SU-DHL-6 (cell line): ENCODE measurements around the gene ELK4.

Source experiments
- H2AFZ ChIP-seq: fragments of 200-600 bp; sonication (generic); 2 replicates; pipeline ENCODE4 v1.6.1; 2014; ENCODE audit warnings: low read depth, mild to moderate bottlenecking, moderate library complexity, mixed read lengths, antibody characterized with exemption, low read length; ENCODE audit not compliant: severe bottlenecking
- H3F3A ChIP-seq: fragments of 200-600 bp; shearing (Covaris generic); 2 replicates; pipeline ENCODE4 v1.6.0; 2016; ENCODE audit warnings: antibody characterized with exemption, mild to moderate bottlenecking; ENCODE audit not compliant: insufficient read depth
- H3K27ac ChIP-seq: fragments of 200-600 bp; sonication (generic); 2 replicates; pipeline ENCODE4 v1.5.1; 2016; ENCODE audit warnings: low read depth, mild to moderate bottlenecking, low read length, moderate library complexity, mixed read lengths
- H3K27me3 ChIP-seq: fragments of 200-600 bp; sonication (generic), shearing (Covaris generic); 2 replicates; pipeline ENCODE4 v1.6.0; 2014; ENCODE audit warnings: mild to moderate bottlenecking, low read length
- H3K36me3 ChIP-seq: fragments of 200-600 bp; sonication (generic); 2 replicates; pipeline ENCODE4 v1.6.1; 2014; ENCODE audit warnings: mild to moderate bottlenecking, low read length, mixed read lengths
- H3K4me2 ChIP-seq: fragments of 300-600, 200-600 bp; shearing (Covaris generic), sonication (generic); 2 replicates; pipeline ENCODE4 v1.6.0; 2014; ENCODE audit warnings: low read length, low read depth, mild to moderate bottlenecking; ENCODE audit not compliant: poor library complexity, severe bottlenecking
- H3K4me3 ChIP-seq: fragments of 200-600 bp; sonication (generic); 2 replicates; pipeline ENCODE4 v1.5.1; 2014; ENCODE audit warnings: antibody characterized with exemption, low read length, mild to moderate bottlenecking, mixed read lengths; ENCODE audit not compliant: insufficient read depth, poor library complexity, severe bottlenecking
- H3K79me2 ChIP-seq: fragments of 200-600 bp; sonication (generic); 2 replicates; pipeline ENCODE4 v1.6.1; 2014; ENCODE audit warnings: mild to moderate bottlenecking, low read length, moderate library complexity; ENCODE audit not compliant: insufficient read depth
- H3K9ac ChIP-seq: fragments of 200-600 bp; sonication (generic); 2 replicates; pipeline ENCODE4 v1.7.0; 2014; ENCODE audit warnings: mild to moderate bottlenecking, low read length
- H3K9me2 ChIP-seq: fragments of 200-600 bp; sonication (generic); replicated peaks from 2 replicates; pipeline ENCODE4 v1.6.1; 2014; ENCODE audit warnings: low read length; ENCODE audit not compliant: insufficient read depth
- H3K9me3 ChIP-seq: fragments of 200-600 bp; sonication (generic); 2 replicates; pipeline ENCODE4 v1.6.1; 2014; ENCODE audit warnings: low read length, mixed read lengths; ENCODE audit not compliant: insufficient read depth
- H4K20me1 ChIP-seq: fragments of 200-600 bp; sonication (generic); 2 replicates; pipeline ENCODE4 v1.6.1; 2014; ENCODE audit warnings: low read depth, mild to moderate bottlenecking, antibody characterized with exemption, low read length, moderate library complexity, mixed read lengths
- EZH2phosphoT487 ChIP-seq: fragments of 200-600 bp; sonication (generic), shearing (Covaris generic); conservative IDR thresholded peaks from 2 replicates; pipeline ENCODE4 v1.6.1; 2018; ENCODE audit warnings: mild to moderate bottlenecking, antibody characterized with exemption, low read length, moderate library complexity, mixed read lengths
- TF ChIP-seq, protein P1 (sequence below): fragments of 200-600 bp; sonication (generic); IDR thresholded peaks from one replicate; pipeline ENCODE4 v1.5.1; 2017; ENCODE audit warnings: antibody characterized with exemption, mild to moderate bottlenecking, low read length, moderate library complexity; ENCODE audit not compliant: insufficient read depth, poor library complexity, severe bottlenecking

ELK4 gene

DNA sequence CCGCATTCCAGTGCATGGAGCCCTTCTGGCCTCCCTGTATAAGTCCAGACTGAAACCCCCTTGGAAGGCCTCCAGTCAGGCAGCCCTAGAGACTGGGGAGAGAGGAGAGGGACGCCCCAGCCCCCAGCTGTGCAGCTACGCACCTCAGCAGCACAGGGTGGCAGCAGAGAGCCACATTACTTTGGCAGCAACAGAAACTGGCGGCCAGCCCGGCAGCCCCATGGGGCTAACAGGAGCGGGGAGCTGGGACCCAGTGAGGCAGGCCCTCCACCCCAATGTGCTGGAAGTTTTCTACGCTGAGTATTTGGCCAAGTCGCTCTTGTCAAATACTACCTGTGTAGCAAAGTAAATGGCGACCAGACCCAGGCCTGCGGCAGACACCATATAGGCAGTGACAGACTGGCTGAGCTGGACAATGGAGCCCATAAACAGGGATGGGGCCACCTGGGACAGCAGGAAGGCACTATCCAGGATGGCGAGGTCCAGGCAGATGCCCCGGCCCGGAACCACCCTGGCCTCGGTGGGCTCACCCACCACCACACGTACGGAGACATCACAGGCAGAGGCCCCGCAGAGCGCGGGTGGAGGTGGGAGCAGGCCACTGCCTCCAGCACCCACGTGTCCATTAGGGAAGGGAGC is 27.3 kb upstream of the ELK4 start:
- Histone ChIP-seq H3K27me3 (no peaks in the 10 kb centered on the region), H3K79me2 (no peaks in the 10 kb centered on the region; the same call in 1 of the 2 replicates), H2AFZ (no peak overlapping the region), H4K20me1 (no peaks in the 10 kb centered on the region), H3K36me3 (no peaks in the 10 kb centered on the region), H3F3A (no peaks in the 10 kb centered on the region), H3K9me3 (no peaks in the 10 kb centered on the region), H3K9ac (no peak overlapping the region), H3K4me3 (no peak overlapping the region), H3K4me2 (no peak overlapping the region), H3K9me2 (no peaks in the 10 kb centered on the region), H3K27ac (peak overlapping the region; percentile 55; the same call in 1 of the 2 replicates)
- TF ChIP-seq, protein P1, sequence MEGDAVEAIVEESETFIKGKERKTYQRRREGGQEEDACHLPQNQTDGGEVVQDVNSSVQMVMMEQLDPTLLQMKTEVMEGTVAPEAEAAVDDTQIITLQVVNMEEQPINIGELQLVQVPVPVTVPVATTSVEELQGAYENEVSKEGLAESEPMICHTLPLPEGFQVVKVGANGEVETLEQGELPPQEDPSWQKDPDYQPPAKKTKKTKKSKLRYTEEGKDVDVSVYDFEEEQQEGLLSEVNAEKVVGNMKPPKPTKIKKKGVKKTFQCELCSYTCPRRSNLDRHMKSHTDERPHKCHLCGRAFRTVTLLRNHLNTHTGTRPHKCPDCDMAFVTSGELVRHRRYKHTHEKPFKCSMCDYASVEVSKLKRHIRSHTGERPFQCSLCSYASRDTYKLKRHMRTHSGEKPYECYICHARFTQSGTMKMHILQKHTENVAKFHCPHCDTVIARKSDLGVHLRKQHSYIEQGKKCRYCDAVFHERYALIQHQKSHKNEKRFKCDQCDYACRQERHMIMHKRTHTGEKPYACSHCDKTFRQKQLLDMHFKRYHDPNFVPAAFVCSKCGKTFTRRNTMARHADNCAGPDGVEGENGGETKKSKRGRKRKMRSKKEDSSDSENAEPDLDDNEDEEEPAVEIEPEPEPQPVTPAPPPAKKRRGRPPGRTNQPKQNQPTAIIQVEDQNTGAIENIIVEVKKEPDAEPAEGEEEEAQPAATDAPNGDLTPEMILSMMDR, result peak; percentile 89
- no peak for TF ChIP-seq EZH2phosphoT487

GRCh38 chr1:205656236-205656635 is 24.4 kb upstream of the ELK4 start:
- Histone ChIP-seq H3K9me3 (no peaks in the 10 kb centered on the region), H3K27me3 (no peaks in the 10 kb centered on the region), H3K27ac (no peak overlapping the region), H3K79me2 (no peaks in the 10 kb centered on the region; the same call in 1 of the 2 replicates), H3K9me2 (no peaks in the 10 kb centered on the region), H3K36me3 (no peaks in the 10 kb centered on the region), H2AFZ (no peak overlapping the region), H3K9ac (no peak overlapping the region), H4K20me1 (no peaks in the 10 kb centered on the region), H3K4me2 (no peak overlapping the region), H3F3A (no peaks in the 10 kb centered on the region), H3K4me3 (no peak overlapping the region)
- TF ChIP-seq, protein P1, result no peak
- TF ChIP-seq EZH2phosphoT487, result no peak

DNA sequence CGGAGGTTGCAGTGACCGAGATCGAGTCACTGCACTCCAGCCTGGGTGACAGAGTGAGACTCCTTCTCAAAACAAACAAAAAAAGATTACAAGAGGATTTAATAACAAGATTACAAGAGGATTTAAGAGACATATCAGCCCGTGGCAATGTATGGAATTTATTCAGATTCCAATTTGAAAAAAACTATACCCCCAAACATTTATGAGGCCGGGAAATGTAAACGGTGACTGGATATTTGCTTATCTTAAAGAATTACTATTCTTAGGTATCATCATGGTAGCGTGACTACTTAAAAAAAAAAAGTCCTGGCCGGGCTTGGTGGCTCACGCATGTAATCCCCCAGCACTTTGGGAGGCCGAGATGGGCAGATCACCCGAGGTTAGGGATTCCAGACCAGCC is 21.2 kb upstream of the ELK4 start:
- H3F3A ChIP-seq, result no peaks in the 10 kb centered on the region
- no peak overlapping the region for H3K9ac ChIP-seq
- H3K9me2 ChIP-seq, result no peaks in the 10 kb centered on the region
- no peak overlapping the region for H3K27ac ChIP-seq
- H3K9me3 ChIP-seq, result no peaks in the 10 kb centered on the region
- H3K79me2 ChIP-seq, result no peaks in the 10 kb centered on the region; the same call in 1 of the 2 replicates
- no peak overlapping the region for H2AFZ ChIP-seq
- no peaks in the 10 kb centered on the region for H4K20me1 ChIP-seq
- no peak overlapping the region for H3K4me3 ChIP-seq
- no peak overlapping the region for H3K4me2 ChIP-seq
- TF ChIP-seq, protein P1, result no peak
- TF ChIP-seq EZH2phosphoT487, result no peak
- no peaks in the 10 kb centered on the region for H3K36me3 ChIP-seq
- H3K27me3 ChIP-seq, result no peaks in the 10 kb centered on the region
